ENCODE results near the gene DENND5B.

Gene DENND5B

DNA sequence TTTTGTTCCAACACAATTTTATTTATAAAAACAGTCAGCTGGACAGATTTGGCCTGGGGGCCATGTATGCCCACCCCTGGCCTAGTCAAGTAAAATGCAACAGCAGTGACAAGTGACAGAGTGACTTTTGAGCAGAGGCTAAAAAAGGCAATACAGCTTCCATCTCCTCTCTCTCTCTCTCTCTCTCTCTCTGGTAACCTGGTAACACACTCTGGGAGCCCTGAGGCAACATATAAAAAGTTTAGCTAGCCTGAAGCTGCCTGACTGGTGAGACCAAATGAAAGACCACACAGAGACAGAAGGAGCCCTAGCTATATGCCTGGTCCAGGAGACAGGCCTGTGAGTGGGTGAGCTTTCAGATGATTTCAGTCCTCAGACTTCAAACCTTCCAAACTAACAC is 105.4 kb downstream of the DENND5B start:
- Histone ChIP-seq H3K9me3 (ENCODE audit: insufficient read depth, low read length) (no peaks in the 10 kb centered on the region), H3K36me3 (replicated peaks; ENCODE audit: low read depth, low read length) (no peaks in the 10 kb centered on the region), H3K4me2 (ENCODE audit: low read length) (no peak overlapping the region), H2AFZ (ENCODE audit: low read depth, low read length) (no peak overlapping the region), H3K79me2 (ENCODE audit: low read length) (no peaks in the 10 kb centered on the region), H4K20me1 (ENCODE audit: insufficient read depth, low read length) (peaks cover 4% of the 10 kb centered on the region; the same call in 1 of the 2 replicates), H3K9ac (ENCODE audit: low read length) (no peak overlapping the region), H3K4me1 (ENCODE audit: low read length) (peaks cover 10% of the 10 kb centered on the region), H3K4me3 (ENCODE audit: low read length) (no peak overlapping the region), H3K27ac (ENCODE audit: low read length) (no peak overlapping the region), H3K27me3 (ENCODE audit: low read depth, low read length) (no peaks in the 10 kb centered on the region)
- TF ChIP-seq, protein P1, sequence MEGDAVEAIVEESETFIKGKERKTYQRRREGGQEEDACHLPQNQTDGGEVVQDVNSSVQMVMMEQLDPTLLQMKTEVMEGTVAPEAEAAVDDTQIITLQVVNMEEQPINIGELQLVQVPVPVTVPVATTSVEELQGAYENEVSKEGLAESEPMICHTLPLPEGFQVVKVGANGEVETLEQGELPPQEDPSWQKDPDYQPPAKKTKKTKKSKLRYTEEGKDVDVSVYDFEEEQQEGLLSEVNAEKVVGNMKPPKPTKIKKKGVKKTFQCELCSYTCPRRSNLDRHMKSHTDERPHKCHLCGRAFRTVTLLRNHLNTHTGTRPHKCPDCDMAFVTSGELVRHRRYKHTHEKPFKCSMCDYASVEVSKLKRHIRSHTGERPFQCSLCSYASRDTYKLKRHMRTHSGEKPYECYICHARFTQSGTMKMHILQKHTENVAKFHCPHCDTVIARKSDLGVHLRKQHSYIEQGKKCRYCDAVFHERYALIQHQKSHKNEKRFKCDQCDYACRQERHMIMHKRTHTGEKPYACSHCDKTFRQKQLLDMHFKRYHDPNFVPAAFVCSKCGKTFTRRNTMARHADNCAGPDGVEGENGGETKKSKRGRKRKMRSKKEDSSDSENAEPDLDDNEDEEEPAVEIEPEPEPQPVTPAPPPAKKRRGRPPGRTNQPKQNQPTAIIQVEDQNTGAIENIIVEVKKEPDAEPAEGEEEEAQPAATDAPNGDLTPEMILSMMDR (IDR thresholded peaks at IDR 0.05; ENCODE audit: low read depth, low read length): no peak
- no peak for TF ChIP-seq EZH2phosphoT487 (IDR thresholded peaks at IDR 0.05; ENCODE audit: low read depth)

DNA sequence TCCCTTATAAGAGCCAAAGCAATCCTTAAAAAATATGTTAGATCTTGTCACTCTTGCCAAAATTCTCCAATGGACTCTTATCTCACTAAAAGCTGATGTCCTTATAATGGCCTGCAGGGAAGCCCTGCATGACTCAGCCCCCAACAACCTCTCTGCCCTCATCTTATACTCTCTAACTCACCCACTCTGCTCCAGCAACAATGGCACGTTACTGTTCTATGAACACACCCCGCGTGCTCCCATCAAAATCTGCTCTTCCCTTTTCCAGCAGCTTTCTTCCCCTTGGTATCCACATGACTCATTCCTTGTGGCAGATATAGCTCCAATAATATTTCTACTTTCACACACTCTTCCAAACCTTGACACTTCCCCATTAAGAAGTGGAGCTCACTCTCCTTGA is 108.1 kb downstream of the DENND5B start:
- Histone ChIP-seq H3K4me1 (ENCODE audit: low read length) (peaks cover 10% of the 10 kb centered on the region), H3K4me2 (ENCODE audit: low read length) (no peak overlapping the region), H3K27me3 (ENCODE audit: low read depth, low read length) (no peaks in the 10 kb centered on the region), H3K4me3 (ENCODE audit: low read length) (no peak overlapping the region), H2AFZ (ENCODE audit: low read depth, low read length) (no peak overlapping the region), H3K79me2 (ENCODE audit: low read length) (no peaks in the 10 kb centered on the region), H3K9me3 (ENCODE audit: insufficient read depth, low read length) (no peaks in the 10 kb centered on the region), H3K9ac (ENCODE audit: low read length) (no peak overlapping the region), H4K20me1 (ENCODE audit: insufficient read depth, low read length) (peaks cover 6% of the 10 kb centered on the region; the same call in 1 of the 2 replicates), H3K27ac (ENCODE audit: low read length) (no peak overlapping the region), H3K36me3 (replicated peaks; ENCODE audit: low read depth, low read length) (peaks cover 9% of the 10 kb centered on the region)
- TF ChIP-seq, protein P1 (IDR thresholded peaks at IDR 0.05; ENCODE audit: low read depth, low read length): no peak
- no peak for TF ChIP-seq EZH2phosphoT487 (IDR thresholded peaks at IDR 0.05; ENCODE audit: low read depth)

DNA sequence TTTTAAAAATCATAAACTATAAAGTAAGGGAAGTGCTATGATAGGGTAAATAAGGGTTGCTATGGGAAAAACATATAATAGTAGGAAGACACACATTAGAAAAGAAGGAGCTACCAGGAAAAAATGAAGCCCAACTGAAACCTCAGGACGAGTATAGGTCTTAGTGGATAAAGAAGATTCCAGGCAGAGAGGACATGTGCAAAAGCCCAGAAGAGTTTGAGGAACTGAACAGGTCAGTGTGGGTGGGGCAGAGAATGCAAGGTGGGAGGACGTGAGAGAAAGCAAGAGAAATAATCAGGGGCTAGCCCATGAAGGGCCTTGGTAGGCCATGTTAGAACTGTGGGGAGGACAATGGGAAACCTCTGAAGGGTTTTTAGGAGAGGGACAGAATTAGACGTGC is 109.5 kb downstream of the DENND5B start:
- no peak overlapping the region for H3K4me3 ChIP-seq (ENCODE audit: low read length)
- H3K4me2 ChIP-seq (ENCODE audit: low read length): no peak overlapping the region
- H3K9me3 ChIP-seq (ENCODE audit: insufficient read depth, low read length): no peaks in the 10 kb centered on the region
- H3K36me3 ChIP-seq (replicated peaks; ENCODE audit: low read depth, low read length): peaks cover 12% of the 10 kb centered on the region
- peaks cover 6% of the 10 kb centered on the region; the same call in 1 of the 2 replicates for H4K20me1 ChIP-seq (ENCODE audit: insufficient read depth, low read length)
- H2AFZ ChIP-seq (ENCODE audit: low read depth, low read length): no peak overlapping the region
- no peak overlapping the region for H3K27ac ChIP-seq (ENCODE audit: low read length)
- peaks cover 11% of the 10 kb centered on the region for H3K4me1 ChIP-seq (ENCODE audit: low read length)
- H3K9ac ChIP-seq (ENCODE audit: low read length): no peak overlapping the region
- TF ChIP-seq, protein P1 (IDR thresholded peaks at IDR 0.05; ENCODE audit: low read depth, low read length): no peak
- no peak for TF ChIP-seq EZH2phosphoT487 (IDR thresholded peaks at IDR 0.05; ENCODE audit: low read depth)
- H3K27me3 ChIP-seq (ENCODE audit: low read depth, low read length): no peaks in the 10 kb centered on the region
- no peaks in the 10 kb centered on the region for H3K79me2 ChIP-seq (ENCODE audit: low read length)

- H3K9ac ChIP-seq (ENCODE audit: low read length): no peak overlapping the region
- TF ChIP-seq EZH2phosphoT487 (IDR thresholded peaks at IDR 0.05; ENCODE audit: low read depth): no peak
- TF ChIP-seq, protein P1 (IDR thresholded peaks at IDR 0.05; ENCODE audit: low read depth, low read length): no peak
- 0 out of 2 replicates have a peak, but pooled peaks cover 6% of the 10 kb centered on the region for H4K20me1 ChIP-seq (ENCODE audit: insufficient read depth, low read length)
- no peak overlapping the region for H3K27ac ChIP-seq (ENCODE audit: low read length)
- peaks cover 12% of the 10 kb centered on the region for H3K36me3 ChIP-seq (replicated peaks; ENCODE audit: low read depth, low read length)
- H3K4me1 ChIP-seq (ENCODE audit: low read length): peaks cover 14% of the 10 kb centered on the region
- no peak overlapping the region for H3K4me2 ChIP-seq (ENCODE audit: low read length)
- no peaks in the 10 kb centered on the region for H3K9me3 ChIP-seq (ENCODE audit: insufficient read depth, low read length)
- no peak overlapping the region for H2AFZ ChIP-seq (ENCODE audit: low read depth, low read length)
- no peaks in the 10 kb centered on the region for H3K27me3 ChIP-seq (ENCODE audit: low read depth, low read length)
- H3K79me2 ChIP-seq (ENCODE audit: low read length): no peaks in the 10 kb centered on the region
- no peak overlapping the region for H3K4me3 ChIP-seq (ENCODE audit: low read length)
Observed at GRCh38 chr12:31479516-31480210, 111.3 kb downstream of the DENND5B start.
